Calu3 (cell line): ENCODE data around the gene SPTB. TPM values are rescaled to one million over a fixed set of nuclear protein-coding genes. Genes with fewer than 3 reads are reported as not detected.

ENCODE experiments used
- BruUV-seq: library from RNA; stranded (reverse); fragments of 400-500 nt; replicated peaks from 2 replicates; lab custom pipeline; 2021; lab: Mats Ljungman, UMichigan
- CTCF ChIA-PET: fragments of 300-600 bp; sonication (Branson Sonifier 250); formaldehyde crosslinking; loops from one replicate; lab custom pipeline; 2022; ENCODE audit warnings: antibody characterized with exemption; lab: Charles Lee
- DNase-seq: peaks from one replicate; pipeline ENCODE4 v3.0.0; 2022
- H3K27ac Mint-ChIP-seq: one replicate; pipeline ENCODE4 v1.8.0; 2022; ENCODE audit warnings: mixed read lengths; ENCODE audit not compliant: unreplicated experiment
- H3K27me3 Mint-ChIP-seq: one replicate; pipeline ENCODE4 v1.8.0; 2022; ENCODE audit warnings: mixed read lengths; ENCODE audit not compliant: unreplicated experiment
- H3K36me3 Mint-ChIP-seq: one replicate; pipeline ENCODE4 v1.8.0; 2022; ENCODE audit warnings: mild to moderate bottlenecking, moderate library complexity, mixed read lengths; ENCODE audit not compliant: insufficient read depth, unreplicated experiment
- H3K4me1 Mint-ChIP-seq: one replicate; pipeline ENCODE4 v1.8.0; 2022; ENCODE audit warnings: mild to moderate bottlenecking, low read depth, mixed read lengths; ENCODE audit not compliant: unreplicated experiment
- H3K4me3 Mint-ChIP-seq: one replicate; pipeline ENCODE4 v1.8.0; 2022; ENCODE audit warnings: mild to moderate bottlenecking, low read depth, moderate library complexity, mixed read lengths; ENCODE audit not compliant: unreplicated experiment
- H3K9me3 Mint-ChIP-seq: one replicate; pipeline ENCODE4 v1.8.0; 2022; ENCODE audit warnings: low read depth, mixed read lengths; ENCODE audit not compliant: unreplicated experiment
- intact Hi-C: fragments of 100-400 bp; cut with micrococcal nuclease; formaldehyde crosslinking; loops from one replicate; pipeline ENCODE4 v1.10.0; 2022; ENCODE audit not compliant: unreplicated experiment
- total RNA-seq: library from RNA; stranded (reverse); gene quantifications from 2 replicates; pipeline ENCODE4 v1.2.3, GENCODE V29; 2022
- TF ChIP-seq, protein P1 (sequence below): fragments of 200-600 bp; IDR thresholded peaks from one replicate; pipeline ENCODE4 v1.8.0; 2022; ENCODE audit warnings: antibody characterized with exemption; ENCODE audit not compliant: unreplicated experiment

SPTB gene
- total RNA-seq, 1 experiment from 2014 or later, result not detected

- Mint-ChIP-seq H3K36me3 (peaks cover 46% of the 10 kb centered on the region), H3K4me3 (peak overlapping the region; percentile 35), H3K9me3 (no peaks in the 10 kb centered on the region), H3K4me1 (peaks cover 63% of the 10 kb centered on the region), H3K27ac (peak overlapping the region; percentile 39), H3K27me3 (no peaks in the 10 kb centered on the region)
- no peak for DNase-seq
- BruUV-seq, result no TSS peak
- CTCF ChIA-PET, result no interaction called here
- intact Hi-C loops, result loop anchor here (5.0 kb wide), 1 partner anchor 56 kb away; no protein-coding TSS in a partner anchor
- TF ChIP-seq, protein P1, sequence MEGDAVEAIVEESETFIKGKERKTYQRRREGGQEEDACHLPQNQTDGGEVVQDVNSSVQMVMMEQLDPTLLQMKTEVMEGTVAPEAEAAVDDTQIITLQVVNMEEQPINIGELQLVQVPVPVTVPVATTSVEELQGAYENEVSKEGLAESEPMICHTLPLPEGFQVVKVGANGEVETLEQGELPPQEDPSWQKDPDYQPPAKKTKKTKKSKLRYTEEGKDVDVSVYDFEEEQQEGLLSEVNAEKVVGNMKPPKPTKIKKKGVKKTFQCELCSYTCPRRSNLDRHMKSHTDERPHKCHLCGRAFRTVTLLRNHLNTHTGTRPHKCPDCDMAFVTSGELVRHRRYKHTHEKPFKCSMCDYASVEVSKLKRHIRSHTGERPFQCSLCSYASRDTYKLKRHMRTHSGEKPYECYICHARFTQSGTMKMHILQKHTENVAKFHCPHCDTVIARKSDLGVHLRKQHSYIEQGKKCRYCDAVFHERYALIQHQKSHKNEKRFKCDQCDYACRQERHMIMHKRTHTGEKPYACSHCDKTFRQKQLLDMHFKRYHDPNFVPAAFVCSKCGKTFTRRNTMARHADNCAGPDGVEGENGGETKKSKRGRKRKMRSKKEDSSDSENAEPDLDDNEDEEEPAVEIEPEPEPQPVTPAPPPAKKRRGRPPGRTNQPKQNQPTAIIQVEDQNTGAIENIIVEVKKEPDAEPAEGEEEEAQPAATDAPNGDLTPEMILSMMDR, result no peak
Measured at GRCh38 chr14:64706593-64707193, 173.0 kb downstream of the SPTB start.

DNA sequence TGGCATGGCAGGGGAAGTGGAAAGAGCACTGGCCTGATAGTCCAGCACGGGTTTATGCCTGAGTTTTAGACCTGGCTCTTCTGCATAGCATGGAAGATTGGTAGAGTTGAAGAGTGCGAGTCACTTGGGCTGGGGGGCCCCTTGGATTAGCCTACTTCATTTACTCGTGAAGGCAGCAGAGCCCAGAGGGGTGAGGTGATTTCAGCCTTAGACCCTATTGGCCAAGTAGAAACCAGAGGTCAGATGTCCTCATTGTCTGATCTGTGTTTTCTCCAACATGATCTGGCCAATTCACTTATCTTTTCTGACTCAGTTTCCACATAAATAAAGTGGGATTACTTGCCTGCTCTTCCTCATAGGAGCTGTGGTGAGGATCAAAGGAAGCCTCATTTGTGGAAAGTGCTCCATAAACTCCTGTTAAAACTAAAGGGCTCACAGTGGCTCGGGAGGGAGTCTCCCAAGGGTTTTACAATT, 173.6 kb downstream of the SPTB start:
- no peak for DNase-seq
- peaks cover 63% of the 10 kb centered on the region for H3K4me1 Mint-ChIP-seq
- H3K9me3 Mint-ChIP-seq, result no peaks in the 10 kb centered on the region
- H3K27ac Mint-ChIP-seq, result peak overlapping the region; percentile 34
- peaks cover 46% of the 10 kb centered on the region for H3K36me3 Mint-ChIP-seq
- CTCF ChIA-PET, result no interaction called here
- TF ChIP-seq, protein P1, result no peak
- no TSS peak for BruUV-seq
- no peaks in the 10 kb centered on the region for H3K27me3 Mint-ChIP-seq
- intact Hi-C loops, result loop anchor here (5.0 kb wide), 1 partner anchor 56 kb away; no protein-coding TSS in a partner anchor
- H3K4me3 Mint-ChIP-seq, result peak overlapping the region; percentile 75

GRCh38 chr14:64705381-64706118, 174.2 kb downstream of the SPTB start:
- Mint-ChIP-seq H3K36me3 (peaks cover 46% of the 10 kb centered on the region), H3K9me3 (no peaks in the 10 kb centered on the region), H3K4me3 (peak overlapping the region; percentile 75), H3K27ac (peak overlapping the region; percentile 34), H3K4me1 (peaks cover 63% of the 10 kb centered on the region), H3K27me3 (no peaks in the 10 kb centered on the region)
- TF ChIP-seq, protein P1, result no peak
- TSS peak; percentile 43 for BruUV-seq
- intact Hi-C loops, result loop anchor here (5.0 kb wide), 1 partner anchor 57 kb away; no protein-coding TSS in a partner anchor
- no peak for DNase-seq
- CTCF ChIA-PET, result interaction anchor here (1.7 kb wide), 1 partner anchor 59 kb away, joined by 4 read pairs; no protein-coding TSS in a partner anchor

GRCh38 chr14:64704743-64705380, 174.8 kb downstream of the SPTB start:
- H3K4me1 Mint-ChIP-seq, result peaks cover 63% of the 10 kb centered on the region
- no TSS peak for BruUV-seq
- no peak for DNase-seq
- peak overlapping the region; percentile 75 for H3K4me3 Mint-ChIP-seq
- H3K36me3 Mint-ChIP-seq, result peaks cover 46% of the 10 kb centered on the region
- CTCF ChIA-PET, result interaction anchor here (1.7 kb wide), 1 partner anchor 60 kb away, joined by 4 read pairs; no protein-coding TSS in a partner anchor
- TF ChIP-seq, protein P1, result no peak
- intact Hi-C loops, result loop anchor here (5.0 kb wide), 1 partner anchor 57 kb away; no protein-coding TSS in a partner anchor
- no peaks in the 10 kb centered on the region for H3K27me3 Mint-ChIP-seq
- no peaks in the 10 kb centered on the region for H3K9me3 Mint-ChIP-seq
- H3K27ac Mint-ChIP-seq, result no peak overlapping the region
